GM12878 (cell line): ENCODE measurements around the gene PKLR. TPM values are rescaled to one million over a fixed set of nuclear protein-coding genes. Genes with fewer than 3 reads are reported as not detected.

Experiments used
- BCL11A ChIP-seq: IDR thresholded peaks from 2 replicates; pipeline ENCODE4 v1.6.1; 2011; ENCODE audit warnings: low read depth, low read length
- CREM ChIP-seq: IDR thresholded peaks from 2 replicates; pipeline ENCODE4 v1.6.1; 2014; ENCODE audit warnings: antibody characterized with exemption, low read depth
- FOXM1 ChIP-seq: IDR thresholded peaks from 2 replicates; pipeline ENCODE4 v1.6.1; 2012; ENCODE audit warnings: low read depth, mild to moderate bottlenecking, inconsistent platforms, low read length, moderate library complexity
- GABPA ChIP-seq: IDR thresholded peaks from 2 replicates; pipeline ENCODE4 v1.6.1; 2014; ENCODE audit warnings: antibody characterized with exemption, low read depth, mild to moderate bottlenecking, inconsistent platforms
- JUND ChIP-seq: IDR thresholded peaks from 2 replicates; pipeline ENCODE4 v1.6.1; 2012; ENCODE audit warnings: low read depth, mild to moderate bottlenecking, low read length, improper control_type of control experiment, moderate library complexity
- NFIC ChIP-seq: IDR thresholded peaks from 2 replicates; pipeline ENCODE4 v1.6.1; 2012; ENCODE audit warnings: low read depth, mild to moderate bottlenecking, inconsistent platforms, low read length, moderate library complexity
- NRF1 ChIP-seq: conservative IDR thresholded peaks from 2 replicates; pipeline ENCODE4 v1.6.1; 2011; ENCODE audit warnings: mild to moderate bottlenecking, low read depth, low read length, improper control_type of control experiment
- PAX8 ChIP-seq: fragments of 450-650 bp; IDR thresholded peaks from 2 replicates; pipeline ENCODE4 v1.6.1; 2017; ENCODE audit warnings: mild to moderate bottlenecking, moderate library complexity
- POU2F2 ChIP-seq: IDR thresholded peaks from 3 replicates; pipeline ENCODE4 v1.6.1; 2011; ENCODE audit warnings: low read depth, mild to moderate bottlenecking, low read length, borderline replicate concordance
- SMAD5 ChIP-seq: IDR thresholded peaks from 2 replicates; pipeline ENCODE4 v1.6.1; 2016; ENCODE audit warnings: antibody characterized with exemption, low read depth
- SMARCA5 ChIP-seq: fragments of 450-650 bp; IDR thresholded peaks from 2 replicates; pipeline ENCODE4 v1.6.1; 2017; ENCODE audit warnings: mild to moderate bottlenecking
- SRF ChIP-seq, 2 experiments: IDR thresholded peaks; 2 replicates each; pipeline ENCODE4 v1.6.1; 2011; ENCODE audit warnings: low read depth in 2 of 2, low read length in 2 of 2, mild to moderate bottlenecking in 1 of 2, moderate library complexity in 1 of 2
- TCF12 ChIP-seq: IDR thresholded peaks from 2 replicates; pipeline ENCODE4 v1.6.1; 2011; ENCODE audit warnings: low read depth, mild to moderate bottlenecking, low read length
- ZBED1 ChIP-seq: IDR thresholded peaks from 2 replicates; pipeline ENCODE4 v1.6.1; 2016; ENCODE audit warnings: borderline replicate concordance
- ZNF274 ChIP-seq: IDR thresholded peaks from one replicate; pipeline ENCODE4 v1.8.0; 2011; ENCODE audit not compliant: insufficient read length, insufficient read depth
- polyA plus RNA-seq, 11 experiments: library from polyadenylated mRNA; depleted of rRNA in 4 of 11; unstranded in 6 of 11; stranded (reverse) in 5 of 11; fragments of >200 nt; fragmentation: Nextera tagmentation in 4 of 11; fragmentation: Illumina TruSeq in 1 of 11; extraction: Ambion mirVana in 4 of 11; extraction: Trizol in 1 of 11; gene quantifications; 1 replicate in 1 of 11; 2 replicates in 10 of 11; pipeline versions ENCODE4 v1.2.1 to v1.2.3, GENCODE V29; 2011 to 2016; ENCODE audit warnings: inconsistent platforms in 2 of 11, missing spikeins in 2 of 11, low read depth in 1 of 11
- total RNA-seq, 4 experiments: library from RNA; depleted of rRNA in 3 of 4; stranded (reverse); fragments of >200 nt in 3 of 4; fragmentation: Illumina TruSeq in 1 of 4; extraction: Trizol in 1 of 4; gene quantifications; 2 replicates each; pipeline versions ENCODE4 v1.2.1 to v1.2.3, GENCODE V29; 2013 to 2021
- TF ChIP-seq, protein P1 (sequence below): IDR thresholded peaks from 2 replicates; pipeline ENCODE4 v1.6.1; 2012; ENCODE audit warnings: low read depth, low read length, improper control_type of control experiment
- TF ChIP-seq, protein P2 (sequence below): IDR thresholded peaks from 2 replicates; pipeline ENCODE4 v1.6.1; 2011; ENCODE audit warnings: borderline replicate concordance, low read depth, mild to moderate bottlenecking, moderate library complexity, low read length; ENCODE audit not compliant: insufficient read depth, poor library complexity, severe bottlenecking
- TF ChIP-seq, protein P3 (sequence below): fragments of 450-650 bp; IDR thresholded peaks from 2 replicates; pipeline ENCODE4 v1.6.1; 2017; ENCODE audit warnings: mild to moderate bottlenecking, moderate library complexity
- TF ChIP-seq, protein P4 (sequence below): fragments of 450-650 bp; conservative IDR thresholded peaks from 2 replicates; pipeline ENCODE4 v1.6.1; 2017; ENCODE audit warnings: mild to moderate bottlenecking, moderate library complexity

PKLR gene
- total and polyA plus RNA-seq, 10 of the 15 experiments (the other 5 are each of a cell fraction or from before 2014, with no cell fraction given), result 0.04 to 0.15 (median 0.08) TPM; not detected in 7

DNA sequence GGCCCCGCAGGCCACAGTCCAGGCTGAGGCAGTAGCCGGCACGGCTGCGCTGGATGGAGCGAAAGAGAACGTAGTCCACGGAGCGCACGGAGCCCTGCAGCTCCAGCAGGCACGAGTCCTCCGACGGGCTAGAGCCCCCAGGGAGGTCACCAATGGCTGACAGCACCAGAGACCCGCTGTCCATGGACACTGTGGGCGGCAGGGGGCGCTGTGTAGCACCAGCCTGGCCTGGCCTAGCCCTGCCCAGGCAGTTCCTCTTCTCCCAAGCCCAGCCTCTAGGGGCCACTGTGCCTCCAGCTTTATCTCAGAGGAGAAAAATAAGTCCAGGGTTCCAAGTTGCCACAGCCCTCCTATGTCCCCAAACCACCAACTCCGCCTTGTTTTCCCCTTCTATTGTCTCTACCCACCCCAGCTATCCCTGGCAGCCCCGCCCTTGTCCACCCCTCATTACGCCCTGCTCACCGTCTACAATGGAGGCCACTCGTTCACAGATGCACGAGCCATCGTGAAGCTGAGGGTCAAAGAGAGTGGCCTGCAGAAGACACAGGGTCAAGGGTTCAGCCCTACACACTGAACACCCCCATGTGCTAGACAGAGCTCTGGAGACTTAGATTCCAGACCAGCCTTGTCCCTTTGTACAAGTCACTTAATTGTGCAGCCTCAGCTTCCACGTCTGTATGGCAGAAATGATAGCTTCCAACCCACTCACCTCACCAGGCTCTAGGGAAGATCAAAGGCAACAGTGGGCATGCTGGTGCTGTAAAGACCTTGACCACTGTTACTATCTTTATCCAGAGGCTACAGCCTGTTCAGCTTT lies 50.4 kb downstream of the PKLR start (continued):
- no peak for TF ChIP-seq NFIC
- no peak for TF ChIP-seq ZBED1
- TF ChIP-seq BCL11A, result no peak
- TF ChIP-seq, protein P1, sequence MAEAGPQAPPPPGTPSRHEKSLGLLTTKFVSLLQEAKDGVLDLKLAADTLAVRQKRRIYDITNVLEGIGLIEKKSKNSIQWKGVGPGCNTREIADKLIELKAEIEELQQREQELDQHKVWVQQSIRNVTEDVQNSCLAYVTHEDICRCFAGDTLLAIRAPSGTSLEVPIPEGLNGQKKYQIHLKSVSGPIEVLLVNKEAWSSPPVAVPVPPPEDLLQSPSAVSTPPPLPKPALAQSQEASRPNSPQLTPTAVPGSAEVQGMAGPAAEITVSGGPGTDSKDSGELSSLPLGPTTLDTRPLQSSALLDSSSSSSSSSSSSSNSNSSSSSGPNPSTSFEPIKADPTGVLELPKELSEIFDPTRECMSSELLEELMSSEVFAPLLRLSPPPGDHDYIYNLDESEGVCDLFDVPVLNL, result no peak
- TF ChIP-seq, protein P2, sequence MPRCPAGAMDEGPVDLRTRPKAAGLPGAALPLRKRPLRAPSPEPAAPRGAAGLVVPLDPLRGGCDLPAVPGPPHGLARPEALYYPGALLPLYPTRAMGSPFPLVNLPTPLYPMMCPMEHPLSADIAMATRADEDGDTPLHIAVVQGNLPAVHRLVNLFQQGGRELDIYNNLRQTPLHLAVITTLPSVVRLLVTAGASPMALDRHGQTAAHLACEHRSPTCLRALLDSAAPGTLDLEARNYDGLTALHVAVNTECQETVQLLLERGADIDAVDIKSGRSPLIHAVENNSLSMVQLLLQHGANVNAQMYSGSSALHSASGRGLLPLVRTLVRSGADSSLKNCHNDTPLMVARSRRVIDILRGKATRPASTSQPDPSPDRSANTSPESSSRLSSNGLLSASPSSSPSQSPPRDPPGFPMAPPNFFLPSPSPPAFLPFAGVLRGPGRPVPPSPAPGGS, result no peak
- TF ChIP-seq PAX8, result no peak
- TF ChIP-seq NRF1, result no peak
- no peak for TF ChIP-seq FOXM1
- TF ChIP-seq, protein P3, sequence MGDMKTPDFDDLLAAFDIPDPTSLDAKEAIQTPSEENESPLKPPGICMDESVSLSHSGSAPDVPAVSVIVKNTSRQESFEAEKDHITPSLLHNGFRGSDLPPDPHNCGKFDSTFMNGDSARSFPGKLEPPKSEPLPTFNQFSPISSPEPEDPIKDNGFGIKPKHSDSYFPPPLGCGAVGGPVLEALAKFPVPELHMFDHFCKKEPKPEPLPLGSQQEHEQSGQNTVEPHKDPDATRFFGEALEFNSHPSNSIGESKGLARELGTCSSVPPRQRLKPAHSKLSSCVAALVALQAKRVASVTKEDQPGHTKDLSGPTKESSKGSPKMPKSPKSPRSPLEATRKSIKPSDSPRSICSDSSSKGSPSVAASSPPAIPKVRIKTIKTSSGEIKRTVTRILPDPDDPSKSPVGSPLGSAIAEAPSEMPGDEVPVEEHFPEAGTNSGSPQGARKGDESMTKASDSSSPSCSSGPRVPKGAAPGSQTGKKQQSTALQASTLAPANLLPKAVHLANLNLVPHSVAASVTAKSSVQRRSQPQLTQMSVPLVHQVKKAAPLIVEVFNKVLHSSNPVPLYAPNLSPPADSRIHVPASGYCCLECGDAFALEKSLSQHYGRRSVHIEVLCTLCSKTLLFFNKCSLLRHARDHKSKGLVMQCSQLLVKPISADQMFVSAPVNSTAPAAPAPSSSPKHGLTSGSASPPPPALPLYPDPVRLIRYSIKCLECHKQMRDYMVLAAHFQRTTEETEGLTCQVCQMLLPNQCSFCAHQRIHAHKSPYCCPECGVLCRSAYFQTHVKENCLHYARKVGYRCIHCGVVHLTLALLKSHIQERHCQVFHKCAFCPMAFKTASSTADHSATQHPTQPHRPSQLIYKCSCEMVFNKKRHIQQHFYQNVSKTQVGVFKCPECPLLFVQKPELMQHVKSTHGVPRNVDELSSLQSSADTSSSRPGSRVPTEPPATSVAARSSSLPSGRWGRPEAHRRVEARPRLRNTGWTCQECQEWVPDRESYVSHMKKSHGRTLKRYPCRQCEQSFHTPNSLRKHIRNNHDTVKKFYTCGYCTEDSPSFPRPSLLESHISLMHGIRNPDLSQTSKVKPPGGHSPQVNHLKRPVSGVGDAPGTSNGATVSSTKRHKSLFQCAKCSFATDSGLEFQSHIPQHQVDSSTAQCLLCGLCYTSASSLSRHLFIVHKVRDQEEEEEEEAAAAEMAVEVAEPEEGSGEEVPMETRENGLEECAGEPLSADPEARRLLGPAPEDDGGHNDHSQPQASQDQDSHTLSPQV, result peak; percentile 94; the same call in 1 of the 2 replicates
- no peak for TF ChIP-seq JUND
- 0 out of 2 replicates have a peak, but pooled peaks have one; percentile 20 for TF ChIP-seq CREM
- TF ChIP-seq TCF12, result peak; percentile 33; the same call in 1 of the 2 replicates
- TF ChIP-seq ZNF274, result no peak
- no peak for TF ChIP-seq GABPA
- peak; percentile 99 for TF ChIP-seq SMARCA5
- TF ChIP-seq POU2F2, result no peak
- no peak for TF ChIP-seq SRF (IDR thresholded peaks at IDR 0.05; ENCODE audit: low read depth in 2 of 2, low read length in 2 of 2)
- TF ChIP-seq SMAD5, result no peak
- TF ChIP-seq, protein P4, sequence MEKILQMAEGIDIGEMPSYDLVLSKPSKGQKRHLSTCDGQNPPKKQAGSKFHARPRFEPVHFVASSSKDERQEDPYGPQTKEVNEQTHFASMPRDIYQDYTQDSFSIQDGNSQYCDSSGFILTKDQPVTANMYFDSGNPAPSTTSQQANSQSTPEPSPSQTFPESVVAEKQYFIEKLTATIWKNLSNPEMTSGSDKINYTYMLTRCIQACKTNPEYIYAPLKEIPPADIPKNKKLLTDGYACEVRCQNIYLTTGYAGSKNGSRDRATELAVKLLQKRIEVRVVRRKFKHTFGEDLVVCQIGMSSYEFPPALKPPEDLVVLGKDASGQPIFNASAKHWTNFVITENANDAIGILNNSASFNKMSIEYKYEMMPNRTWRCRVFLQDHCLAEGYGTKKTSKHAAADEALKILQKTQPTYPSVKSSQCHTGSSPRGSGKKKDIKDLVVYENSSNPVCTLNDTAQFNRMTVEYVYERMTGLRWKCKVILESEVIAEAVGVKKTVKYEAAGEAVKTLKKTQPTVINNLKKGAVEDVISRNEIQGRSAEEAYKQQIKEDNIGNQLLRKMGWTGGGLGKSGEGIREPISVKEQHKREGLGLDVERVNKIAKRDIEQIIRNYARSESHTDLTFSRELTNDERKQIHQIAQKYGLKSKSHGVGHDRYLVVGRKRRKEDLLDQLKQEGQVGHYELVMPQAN, result no peak
